Testis (tissue), 2 donors: ENCODE results near the gene ZEB1.

Experiments
- CTCF ChIP-seq, 3 experiments: fragments of 450-650 bp in 2 of 3; fragments of 200-600 bp in 1 of 3; sonication (generic) in 1 of 3; IDR thresholded peaks; one replicate each; pipeline ENCODE4 v1.5.1; 2016 to 2019; ENCODE audit warnings: antibody characterized with exemption in 3 of 3, mild to moderate bottlenecking in 2 of 3, moderate library complexity in 1 of 3
- POLR2A ChIP-seq: fragments of 450-650 bp; IDR thresholded peaks from one replicate; pipeline ENCODE4 v1.6.1; 2017; ENCODE audit warnings: antibody characterized with exemption, mild to moderate bottlenecking, moderate library complexity

- TF ChIP-seq CTCF (IDR thresholded peaks at IDR 0.05) (no peak), POLR2A (no peak)
Observed at GRCh38 chr10:31431021-31431420, 112.0 kb downstream of the ZEB1 start.
